GM19099 (cell line): Measurements from ENCODE around the gene ARSI.

ENCODE experiments used
- POLR2A ChIP-seq: IDR thresholded peaks from 3 replicates; pipeline ENCODE4 v1.6.1; 2011; ENCODE audit warnings: low read depth; ENCODE audit not compliant: insufficient read length; ENCODE audit errors: extremely low read depth

The ARSI gene

DNA sequence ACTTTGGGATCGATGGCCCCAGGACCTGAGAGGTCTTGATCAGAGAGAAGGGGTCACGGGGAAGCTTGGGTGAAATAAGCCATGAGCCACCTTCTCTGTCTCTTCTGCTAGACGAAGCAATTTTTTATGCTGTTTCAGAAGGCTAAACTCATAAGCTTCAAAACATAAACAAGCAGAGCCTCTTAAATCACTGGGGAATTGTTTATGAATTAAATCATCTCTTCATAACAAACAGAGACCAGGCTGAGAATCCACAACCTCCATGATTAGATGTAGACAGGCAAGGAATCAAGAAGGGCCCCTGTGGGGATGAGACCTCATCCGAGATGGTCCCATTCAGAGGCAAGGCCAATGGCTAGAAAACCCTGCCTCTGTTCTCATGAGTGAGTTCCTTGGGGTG lies 33.1 kb upstream of the ARSI start:
- no peak for TF ChIP-seq POLR2A

DNA sequence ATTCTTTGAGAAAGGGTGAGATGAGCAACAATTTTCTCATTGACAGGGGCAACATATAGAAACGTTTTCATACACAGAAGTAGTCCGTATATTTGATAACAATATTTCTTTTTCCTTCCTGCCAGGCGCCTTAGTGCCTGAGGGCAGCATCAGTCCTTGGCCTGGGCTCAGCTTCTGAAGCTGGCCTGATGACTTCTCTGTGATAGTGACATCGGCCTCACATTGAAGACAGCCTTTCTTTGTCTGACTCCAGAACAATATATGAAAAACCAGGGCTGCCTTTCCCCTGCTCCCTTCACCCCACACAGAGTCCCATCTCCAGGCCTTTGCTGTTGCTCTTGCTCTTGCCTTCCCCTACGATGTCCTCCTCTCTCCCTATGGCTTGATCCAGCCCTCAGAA lies 30.7 kb upstream of the ARSI start:
- TF ChIP-seq POLR2A = no peak

DNA sequence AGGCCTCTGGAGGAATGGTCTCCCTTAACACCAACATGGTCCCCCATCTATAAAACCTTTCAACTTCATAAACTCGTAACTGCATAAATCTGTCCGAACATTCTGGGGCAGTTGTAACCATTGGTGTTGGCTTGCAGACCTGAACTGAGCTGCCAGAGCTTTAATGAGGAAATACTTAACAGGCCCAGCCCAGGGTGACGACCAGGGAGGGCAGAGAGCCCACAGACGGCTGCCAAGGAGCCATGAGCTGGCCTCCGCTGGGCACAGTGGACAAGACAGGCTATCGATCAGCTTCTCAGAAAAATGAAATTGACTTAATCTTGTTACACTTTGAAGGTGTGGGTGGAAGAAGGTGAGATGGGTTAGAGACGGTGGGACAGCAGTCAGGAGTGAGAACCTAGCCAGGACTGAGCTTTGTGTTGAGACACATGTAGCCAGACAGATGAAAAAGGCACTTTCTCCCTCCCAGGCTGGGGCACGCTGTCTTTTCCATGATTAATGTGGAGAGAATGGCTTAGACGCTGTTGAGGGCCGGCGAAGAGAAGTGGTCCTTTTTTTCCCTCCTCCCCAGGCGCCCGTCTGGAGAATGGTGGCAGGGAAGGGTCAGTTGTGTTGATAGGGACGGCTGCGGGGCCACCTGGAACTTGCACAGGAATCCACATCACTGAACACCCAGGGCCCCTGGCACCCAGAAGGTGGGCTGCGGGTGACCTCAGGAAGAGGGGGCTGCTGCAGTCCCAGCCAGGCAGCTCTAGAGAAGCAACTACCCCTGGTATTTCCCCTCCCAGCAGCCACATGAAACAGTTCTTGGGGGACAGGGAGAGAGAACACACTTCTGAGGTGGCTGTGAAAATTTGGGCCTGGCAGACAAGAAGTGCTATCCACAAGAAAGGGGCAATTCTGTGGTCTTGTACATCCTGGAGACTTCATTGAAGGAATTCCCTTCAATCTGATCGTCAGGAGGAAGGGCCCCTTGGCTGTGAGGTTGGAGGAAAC lies 27.5 kb upstream of the ARSI start:
- no peak for TF ChIP-seq POLR2A

DNA sequence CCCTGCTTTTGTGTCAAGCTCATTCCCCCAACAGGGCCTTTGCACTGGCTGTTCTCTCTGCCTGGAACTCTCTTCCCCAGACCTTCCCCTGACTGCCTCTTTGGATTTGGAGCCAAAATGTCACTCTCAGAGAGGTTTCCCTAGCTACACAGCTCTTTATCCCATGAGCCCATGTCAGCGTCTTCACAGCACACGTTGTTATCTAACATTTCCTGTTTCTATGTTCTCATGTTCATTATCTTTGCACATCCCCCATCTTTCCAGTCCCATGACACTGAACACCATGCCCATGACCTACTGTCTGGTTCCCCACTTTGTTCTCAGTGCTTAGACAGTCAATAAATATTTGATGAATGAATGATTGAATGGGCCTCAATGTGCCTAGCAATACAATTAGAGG lies 26.3 kb upstream of the ARSI start:
- no peak for TF ChIP-seq POLR2A

DNA sequence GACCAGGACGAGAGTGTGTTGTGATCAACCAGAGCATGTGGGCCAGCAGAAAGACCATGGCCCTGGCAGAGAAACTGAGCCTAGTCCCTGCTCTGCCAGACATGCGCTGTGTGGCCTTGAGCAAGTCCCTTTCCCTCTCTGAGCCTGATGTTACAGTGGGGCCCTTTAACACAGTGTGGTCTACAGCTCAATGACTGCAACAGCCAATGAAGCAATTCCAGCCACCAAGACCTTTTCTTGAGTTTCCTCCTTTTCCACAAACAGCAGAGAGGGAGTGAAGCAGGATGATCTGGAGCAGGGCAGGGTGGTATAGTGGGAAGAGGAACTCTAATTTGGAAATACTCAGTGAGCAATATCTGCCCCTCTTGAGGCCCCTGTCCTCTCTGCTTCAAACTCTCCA lies 25.8 kb upstream of the ARSI start:
- no peak for TF ChIP-seq POLR2A

DNA sequence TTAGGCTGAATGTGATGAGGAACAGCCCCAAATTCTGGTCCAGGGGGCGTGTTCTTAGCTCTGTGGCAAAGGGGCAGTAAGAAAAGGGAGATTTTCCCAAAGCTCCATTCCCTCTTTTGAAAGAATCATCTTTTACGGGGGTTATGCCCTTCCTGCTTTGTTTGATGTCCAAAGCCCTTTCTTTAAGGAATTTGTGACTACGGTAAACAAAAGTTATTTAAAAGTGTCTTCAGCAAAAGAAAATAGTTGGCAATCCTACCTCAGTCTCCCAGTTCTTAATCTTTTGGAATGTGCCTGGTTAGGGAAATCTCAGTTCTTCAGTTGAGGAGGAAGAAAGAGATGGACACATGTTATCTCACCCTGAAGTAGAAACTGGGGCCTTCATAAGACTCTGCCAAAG lies 24.4 kb upstream of the ARSI start:
- no peak for TF ChIP-seq POLR2A

DNA sequence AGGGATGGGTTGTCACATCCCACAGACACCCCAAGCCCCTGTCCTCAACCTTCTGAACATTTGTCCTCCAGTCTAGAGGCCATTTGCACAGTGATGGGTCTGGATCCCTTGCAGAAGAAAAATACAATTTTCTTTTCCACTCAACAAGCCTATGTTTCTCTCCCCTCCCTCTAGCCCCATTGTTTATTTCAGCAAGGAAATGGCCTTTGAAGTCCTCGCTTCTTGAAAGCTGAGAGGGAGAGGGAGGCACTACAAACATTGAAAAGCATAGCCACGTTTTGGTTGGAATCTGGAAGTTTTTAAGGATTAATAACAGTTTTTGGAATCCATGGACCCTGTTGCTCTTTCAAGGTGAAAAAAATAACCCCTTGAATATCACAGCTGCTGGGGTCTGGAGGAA lies 24.0 kb upstream of the ARSI start:
- TF ChIP-seq POLR2A = no peak

DNA sequence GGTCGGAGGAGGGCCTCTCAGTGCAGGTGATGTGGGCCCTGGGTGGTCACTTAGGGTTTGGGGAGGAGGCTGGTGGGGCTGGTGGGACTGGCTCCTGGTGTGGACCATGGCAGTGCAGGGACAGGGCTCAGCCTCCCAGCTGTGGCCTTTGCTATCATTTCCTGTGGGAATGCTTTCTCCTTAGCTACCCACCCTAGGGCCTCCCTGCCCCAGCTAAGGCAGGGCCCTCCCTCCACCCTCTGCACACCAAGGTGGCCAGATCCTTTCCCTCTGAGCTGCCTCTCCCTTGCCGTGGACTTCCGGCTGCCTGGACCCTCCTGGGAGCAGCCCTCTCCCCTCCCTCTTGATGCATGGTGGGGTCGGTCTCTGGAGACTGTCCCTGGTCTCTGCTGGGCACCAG lies 22.7 kb upstream of the ARSI start:
- no peak for TF ChIP-seq POLR2A

DNA sequence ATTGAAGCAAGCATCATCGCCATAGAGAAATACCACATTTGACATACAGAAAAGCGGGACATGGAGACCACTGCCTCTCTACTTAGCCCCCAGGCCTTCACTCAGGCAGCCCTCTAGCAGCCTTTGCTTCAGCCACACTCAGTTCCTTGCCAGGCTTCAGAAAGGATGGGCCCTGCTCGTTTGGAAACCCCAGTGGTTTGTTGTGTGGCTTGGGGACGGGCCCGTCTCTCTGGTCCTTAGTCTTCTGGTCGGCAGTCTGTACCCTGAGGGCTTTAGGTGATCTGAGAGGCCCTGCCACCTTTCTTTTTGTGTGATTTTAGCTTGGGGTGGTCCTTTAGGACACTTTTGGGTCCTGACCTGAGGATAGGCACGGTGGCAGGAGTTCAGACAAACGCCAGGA lies 21.1 kb upstream of the ARSI start:
- TF ChIP-seq POLR2A = no peak

DNA sequence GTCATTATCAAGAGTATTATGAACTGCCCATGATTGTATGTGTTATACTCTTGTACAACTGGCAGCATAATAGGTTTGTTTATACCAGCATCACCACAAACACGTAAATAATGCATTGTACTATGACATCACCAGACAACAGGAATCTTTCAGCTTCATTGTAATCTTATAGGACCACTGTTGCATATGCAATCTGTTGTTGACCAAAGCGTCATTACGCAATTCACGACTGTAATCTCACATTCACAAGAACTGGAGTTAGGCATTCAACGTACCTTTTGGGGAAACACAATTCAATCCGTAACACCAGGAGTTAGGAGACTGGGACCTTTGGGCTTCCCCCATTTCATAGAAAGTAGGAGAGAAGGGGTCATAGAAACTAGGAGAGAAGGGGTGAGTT lies 20.4 kb upstream of the ARSI start:
- no peak for TF ChIP-seq POLR2A

DNA sequence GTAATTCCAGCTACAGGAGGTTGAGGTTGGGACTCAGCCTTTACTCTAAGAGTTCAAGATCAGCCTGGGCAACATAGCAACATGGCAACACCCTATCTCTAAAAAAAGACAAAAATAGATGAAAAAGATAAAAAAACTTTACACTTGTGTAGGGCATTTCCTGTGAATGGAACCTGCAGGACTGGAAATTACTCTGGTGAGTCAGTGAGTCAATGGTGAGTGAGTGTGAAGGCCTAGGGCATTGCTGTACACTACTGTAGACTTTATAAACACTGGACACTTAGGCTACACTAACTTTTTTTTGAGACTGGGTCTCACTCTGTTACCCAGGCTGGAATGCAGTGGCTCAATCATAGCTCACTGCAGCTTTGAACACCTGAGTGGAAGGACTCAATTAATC lies 19.5 kb upstream of the ARSI start:
- TF ChIP-seq POLR2A = no peak

DNA sequence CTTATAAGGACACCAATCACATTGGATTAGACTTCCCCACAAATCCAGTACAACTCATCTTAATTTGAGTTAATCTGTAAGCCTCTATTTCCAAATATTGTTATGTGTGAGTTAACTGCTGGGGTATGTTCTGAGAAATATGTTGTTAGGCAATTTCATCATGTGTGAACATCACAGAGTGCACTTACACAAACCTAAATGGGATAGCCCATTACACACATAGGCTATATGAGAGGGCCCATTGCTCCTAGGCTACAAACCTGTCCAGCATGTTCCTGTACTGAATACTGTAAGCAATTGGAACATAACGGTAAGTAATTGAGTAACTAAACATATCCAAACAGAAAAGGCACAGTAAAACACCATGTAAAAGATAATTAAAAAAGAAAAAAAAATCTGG lies 19.1 kb upstream of the ARSI start:
- TF ChIP-seq POLR2A = no peak

DNA sequence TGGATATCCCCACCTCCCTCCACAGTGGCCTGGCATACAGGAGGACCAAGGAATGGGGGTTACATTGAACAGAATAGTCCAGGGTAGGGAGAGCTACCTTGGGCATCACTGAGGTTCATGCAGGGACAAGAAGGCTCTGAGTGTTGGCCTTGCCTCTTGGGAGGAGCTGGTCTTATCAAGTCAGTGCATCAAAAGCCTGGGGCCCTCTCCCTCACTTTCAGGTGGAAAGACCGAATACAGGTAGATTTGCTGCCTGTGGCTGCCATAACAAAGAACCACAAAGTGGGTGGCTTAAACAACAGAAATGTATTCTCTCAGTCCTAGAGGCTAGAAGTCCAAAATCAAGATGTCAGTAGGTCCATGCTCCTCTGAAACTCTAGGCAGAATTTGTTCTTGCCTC lies 18.5 kb upstream of the ARSI start:
- no peak for TF ChIP-seq POLR2A

DNA sequence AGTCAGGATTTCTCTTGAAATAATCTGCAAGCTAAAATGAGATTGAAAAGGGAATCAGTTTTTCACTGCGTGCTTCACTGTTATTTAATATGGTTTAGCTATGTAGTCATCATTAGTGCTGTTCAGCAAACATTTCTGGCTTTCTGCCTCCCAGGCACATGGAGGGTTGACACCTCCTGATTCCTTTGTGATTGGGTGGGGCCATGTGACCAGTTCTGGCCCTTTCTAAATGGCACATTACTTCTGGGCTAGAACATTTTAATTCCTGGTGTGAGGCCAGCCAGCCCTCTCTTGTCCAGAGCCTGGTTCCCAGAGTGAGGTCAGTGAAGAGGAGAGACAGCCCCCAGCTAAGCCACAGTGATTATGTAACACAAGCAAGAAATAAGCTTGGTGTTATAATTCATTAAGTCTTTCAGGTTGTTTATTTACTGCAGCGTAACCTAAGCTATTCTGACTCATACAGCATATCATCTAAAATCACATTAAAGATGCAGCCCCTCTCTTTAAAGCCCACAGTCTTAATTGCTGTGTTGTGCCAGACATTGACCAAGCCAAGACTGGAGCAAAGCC lies 17.4 kb upstream of the ARSI start:
- TF ChIP-seq POLR2A = no peak

DNA sequence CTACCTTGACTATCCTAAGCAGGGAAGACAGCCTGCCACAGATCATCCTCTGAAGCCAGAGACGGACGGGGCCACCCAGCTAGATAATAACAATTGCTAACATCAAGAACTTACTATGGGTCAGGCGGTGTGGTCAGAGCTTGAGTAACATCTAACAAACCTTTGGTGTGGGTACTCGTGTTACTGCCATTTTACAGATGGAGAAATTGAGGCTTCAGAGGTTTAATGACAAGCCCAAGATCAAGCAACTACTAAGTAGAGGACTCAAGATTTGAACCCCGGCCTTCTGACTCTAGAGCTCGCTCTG lies 16.7 kb upstream of the ARSI start:
- TF ChIP-seq POLR2A = no peak

DNA sequence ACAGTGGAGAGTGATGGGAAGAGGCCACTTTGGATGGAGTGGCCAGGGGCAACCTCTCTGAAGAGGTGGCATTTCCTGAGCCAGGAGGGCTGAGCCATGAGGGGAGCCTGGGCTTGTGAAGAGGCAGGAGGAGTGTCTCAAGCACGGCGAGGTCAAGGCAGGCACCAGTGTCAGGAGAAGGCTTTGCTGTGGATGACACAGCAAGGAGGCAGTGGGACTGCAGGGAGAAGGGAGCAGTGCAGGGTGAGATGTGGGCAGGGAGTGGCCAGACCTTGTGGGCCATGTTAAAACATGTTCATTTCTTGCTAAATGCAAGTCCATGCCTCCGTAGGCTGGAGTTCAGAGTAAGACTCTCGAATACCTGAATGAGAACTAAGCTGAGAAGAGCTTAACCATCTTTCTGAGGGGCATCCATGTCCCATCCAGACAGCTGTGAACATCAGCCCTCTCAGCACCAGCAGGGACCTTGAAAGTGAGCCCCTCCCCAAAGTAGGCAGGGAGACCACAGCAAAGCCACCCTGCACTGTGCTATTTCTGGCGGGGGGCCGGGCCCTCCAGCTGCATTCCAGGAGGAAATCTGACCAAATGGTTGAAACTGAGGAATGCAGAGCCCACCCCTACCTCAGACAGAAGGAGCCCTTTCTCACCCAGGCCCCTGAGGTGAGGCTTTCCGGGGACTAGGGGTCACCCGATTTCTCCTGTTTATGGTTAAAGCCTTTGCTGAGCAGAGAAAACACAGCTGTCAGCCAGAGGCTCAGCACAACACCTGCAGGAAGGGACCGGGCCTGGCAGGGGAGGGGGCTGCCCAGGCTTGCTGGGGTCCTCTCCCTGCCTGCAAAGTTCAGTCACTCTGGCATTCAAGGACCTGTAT lies 16.1 kb upstream of the ARSI start:
- no peak for TF ChIP-seq POLR2A
